ENCODE data around the gene ARHGAP21. TPM values are rescaled to one million over a fixed set of nuclear protein-coding genes. Genes with fewer than 3 reads are reported as not detected.

ARHGAP21 gene
- total and polyA plus RNA-seq, 2 experiments from 2014 or later: 15.3 to 44.5 TPM

- Mint-ChIP-seq H3K9me3 (no peaks in the 10 kb centered on the region), H3K36me3 (ENCODE audit: low read depth) (no peaks in the 10 kb centered on the region), H3K4me1 (peaks cover 7% of the 10 kb centered on the region), H3K27me3 (ENCODE audit: insufficient read depth, low read depth, poor library complexity) (no peaks in the 10 kb centered on the region), H3K4me3 (no peak overlapping the region), H3K27ac (no peak overlapping the region)
- DNase-seq (ENCODE audit: low spot score) (no peak), ATAC-seq (no peak)
- Histone ChIP-seq H3K27ac (ENCODE audit: low read depth) (no peak overlapping the region), H3K9me2 (ENCODE audit: insufficient read depth) (no peaks in the 10 kb centered on the region), H4K20me1 (replicated peaks; ENCODE audit: insufficient read depth) (no peaks in the 10 kb centered on the region), H3K79me2 (replicated peaks; ENCODE audit: insufficient read depth) (no peaks in the 10 kb centered on the region), H2AFZ (no peak overlapping the region), H3K36me3 (ENCODE audit: insufficient read depth) (peaks cover 8% of the 10 kb centered on the region; the same call in 1 of the 2 replicates), H3K4me2 (no peak overlapping the region), H3F3A (replicated peaks; ENCODE audit: low read depth) (no peaks in the 10 kb centered on the region), H3K4me3 (no peak overlapping the region), H3K27me3 (ENCODE audit: insufficient read depth) (no peaks in the 10 kb centered on the region), H3K4me1 (ENCODE audit: insufficient read depth) (no peaks in the 10 kb centered on the region)
- TF ChIP-seq EZH2 (IDR thresholded peaks at IDR 0.05; ENCODE audit: low read depth, unreplicated experiment) (no peak), EZH2phosphoT487 (IDR thresholded peaks at IDR 0.05; ENCODE audit: unreplicated experiment) (no peak), ZNF462 (CRISPR knock-in tag; IDR thresholded peaks at IDR 0.05) (no peak), POLR2AphosphoS5 (IDR thresholded peaks at IDR 0.05; ENCODE audit: low read depth) (no peak), NANOG (IDR thresholded peaks at IDR 0.05; ENCODE audit: borderline replicate concordance) (no peak), ZNF114 (CRISPR knock-in tag; IDR thresholded peaks at IDR 0.05) (no peak), CREB1 (CRISPR knock-in tag; IDR thresholded peaks at IDR 0.05; ENCODE audit: low read depth) (no peak), JUNB (IDR thresholded peaks at IDR 0.05; ENCODE audit: unreplicated experiment) (no peak), ZNF331 (CRISPR knock-in tag; IDR thresholded peaks at IDR 0.05; ENCODE audit: low read depth) (no peak), STAT1 (IDR thresholded peaks at IDR 0.05; ENCODE audit: unreplicated experiment) (no peak)
- TF ChIP-seq, protein P1, sequence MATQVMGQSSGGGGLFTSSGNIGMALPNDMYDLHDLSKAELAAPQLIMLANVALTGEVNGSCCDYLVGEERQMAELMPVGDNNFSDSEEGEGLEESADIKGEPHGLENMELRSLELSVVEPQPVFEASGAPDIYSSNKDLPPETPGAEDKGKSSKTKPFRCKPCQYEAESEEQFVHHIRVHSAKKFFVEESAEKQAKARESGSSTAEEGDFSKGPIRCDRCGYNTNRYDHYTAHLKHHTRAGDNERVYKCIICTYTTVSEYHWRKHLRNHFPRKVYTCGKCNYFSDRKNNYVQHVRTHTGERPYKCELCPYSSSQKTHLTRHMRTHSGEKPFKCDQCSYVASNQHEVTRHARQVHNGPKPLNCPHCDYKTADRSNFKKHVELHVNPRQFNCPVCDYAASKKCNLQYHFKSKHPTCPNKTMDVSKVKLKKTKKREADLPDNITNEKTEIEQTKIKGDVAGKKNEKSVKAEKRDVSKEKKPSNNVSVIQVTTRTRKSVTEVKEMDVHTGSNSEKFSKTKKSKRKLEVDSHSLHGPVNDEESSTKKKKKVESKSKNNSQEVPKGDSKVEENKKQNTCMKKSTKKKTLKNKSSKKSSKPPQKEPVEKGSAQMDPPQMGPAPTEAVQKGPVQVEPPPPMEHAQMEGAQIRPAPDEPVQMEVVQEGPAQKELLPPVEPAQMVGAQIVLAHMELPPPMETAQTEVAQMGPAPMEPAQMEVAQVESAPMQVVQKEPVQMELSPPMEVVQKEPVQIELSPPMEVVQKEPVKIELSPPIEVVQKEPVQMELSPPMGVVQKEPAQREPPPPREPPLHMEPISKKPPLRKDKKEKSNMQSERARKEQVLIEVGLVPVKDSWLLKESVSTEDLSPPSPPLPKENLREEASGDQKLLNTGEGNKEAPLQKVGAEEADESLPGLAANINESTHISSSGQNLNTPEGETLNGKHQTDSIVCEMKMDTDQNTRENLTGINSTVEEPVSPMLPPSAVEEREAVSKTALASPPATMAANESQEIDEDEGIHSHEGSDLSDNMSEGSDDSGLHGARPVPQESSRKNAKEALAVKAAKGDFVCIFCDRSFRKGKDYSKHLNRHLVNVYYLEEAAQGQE (IDR thresholded peaks at IDR 0.05; ENCODE audit: unreplicated experiment): no peak
- TF ChIP-seq, protein P2, sequence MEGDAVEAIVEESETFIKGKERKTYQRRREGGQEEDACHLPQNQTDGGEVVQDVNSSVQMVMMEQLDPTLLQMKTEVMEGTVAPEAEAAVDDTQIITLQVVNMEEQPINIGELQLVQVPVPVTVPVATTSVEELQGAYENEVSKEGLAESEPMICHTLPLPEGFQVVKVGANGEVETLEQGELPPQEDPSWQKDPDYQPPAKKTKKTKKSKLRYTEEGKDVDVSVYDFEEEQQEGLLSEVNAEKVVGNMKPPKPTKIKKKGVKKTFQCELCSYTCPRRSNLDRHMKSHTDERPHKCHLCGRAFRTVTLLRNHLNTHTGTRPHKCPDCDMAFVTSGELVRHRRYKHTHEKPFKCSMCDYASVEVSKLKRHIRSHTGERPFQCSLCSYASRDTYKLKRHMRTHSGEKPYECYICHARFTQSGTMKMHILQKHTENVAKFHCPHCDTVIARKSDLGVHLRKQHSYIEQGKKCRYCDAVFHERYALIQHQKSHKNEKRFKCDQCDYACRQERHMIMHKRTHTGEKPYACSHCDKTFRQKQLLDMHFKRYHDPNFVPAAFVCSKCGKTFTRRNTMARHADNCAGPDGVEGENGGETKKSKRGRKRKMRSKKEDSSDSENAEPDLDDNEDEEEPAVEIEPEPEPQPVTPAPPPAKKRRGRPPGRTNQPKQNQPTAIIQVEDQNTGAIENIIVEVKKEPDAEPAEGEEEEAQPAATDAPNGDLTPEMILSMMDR (conservative IDR thresholded peaks at IDR 0.05; ENCODE audit: low read depth in 2 of 2): no peak
- TF ChIP-seq, protein P3, sequence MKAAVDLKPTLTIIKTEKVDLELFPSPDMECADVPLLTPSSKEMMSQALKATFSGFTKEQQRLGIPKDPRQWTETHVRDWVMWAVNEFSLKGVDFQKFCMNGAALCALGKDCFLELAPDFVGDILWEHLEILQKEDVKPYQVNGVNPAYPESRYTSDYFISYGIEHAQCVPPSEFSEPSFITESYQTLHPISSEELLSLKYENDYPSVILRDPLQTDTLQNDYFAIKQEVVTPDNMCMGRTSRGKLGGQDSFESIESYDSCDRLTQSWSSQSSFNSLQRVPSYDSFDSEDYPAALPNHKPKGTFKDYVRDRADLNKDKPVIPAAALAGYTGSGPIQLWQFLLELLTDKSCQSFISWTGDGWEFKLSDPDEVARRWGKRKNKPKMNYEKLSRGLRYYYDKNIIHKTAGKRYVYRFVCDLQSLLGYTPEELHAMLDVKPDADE (IDR thresholded peaks at IDR 0.05): no peak
Observed at GRCh38 chr10:24606021-24606420, 117.7 kb downstream of the ARHGAP21 start.

Measured in GM23338 (cell line).